ENCODE results near the gene PRR7.
A peak's percentile ranks its signal among the peaks of the same experiment; 100 is the strongest.

PRR7 gene

GRCh38 chr5:177455036-177455660 lies 8.5 kb downstream of the PRR7 start:
- CTCF ChIA-PET = interaction anchor here (0.7 to 5.1 kb wide), 33 partner anchors 9 to 341 kb away, joined by 3 to 88 read pairs (median 4); partner anchors contain the start of genes GRK6, PDLIM7 and SLC34A1
- H3K4me1 ChIP-seq (ENCODE audit: control insufficient read depth, insufficient read depth, low read length) = peaks cover 8% of the 10 kb centered on the region
- TF ChIP-seq ZNF776 (tag by site-specific recombination; IDR thresholded peaks at IDR 0.05; ENCODE audit: borderline replicate concordance) (no peak), ZNF76 (tag by site-specific recombination; IDR thresholded peaks at IDR 0.05; ENCODE audit: borderline replicate concordance, low read depth) (peak; percentile 36; the same call in 1 of the 2 replicates), ZNF10 (tag by site-specific recombination; IDR thresholded peaks at IDR 0.05) (0 out of 2 replicates have a peak, but pooled peaks have one; percentile 40), ZNF394 (tag by site-specific recombination; IDR thresholded peaks at IDR 0.05; ENCODE audit: borderline replicate concordance) (no peak), ZFP37 (tag by site-specific recombination; IDR thresholded peaks at IDR 0.05) (0 out of 2 replicates have a peak, but pooled peaks have one; percentile 18), ZNF549 (tag by site-specific recombination; IDR thresholded peaks at IDR 0.05) (no peak), ZNF404 (tag by site-specific recombination; IDR thresholded peaks at IDR 0.05) (no peak), ZBTB44 (tag by site-specific recombination; IDR thresholded peaks at IDR 0.05) (peak; percentile 48; the same call in 1 of the 2 replicates), SCRT2 (tag by site-specific recombination; IDR thresholded peaks at IDR 0.05) (peak; percentile 81), ZNF416 (tag by site-specific recombination; IDR thresholded peaks at IDR 0.05) (no peak), ZNF48 (tag by site-specific recombination; IDR thresholded peaks at IDR 0.05) (no peak), ZNF174 (tag by site-specific recombination; IDR thresholded peaks at IDR 0.05) (no peak), ZNF148 (tag by site-specific recombination; IDR thresholded peaks at IDR 0.05; ENCODE audit: borderline replicate concordance) (no peak), ZNF626 (tag by site-specific recombination; IDR thresholded peaks at IDR 0.05) (no peak), ZNF837 (tag by site-specific recombination; IDR thresholded peaks at IDR 0.05) (no peak; the same call in 1 of the 2 replicates), ZBTB10 (tag by site-specific recombination; IDR thresholded peaks at IDR 0.05) (0 out of 2 replicates have a peak, but pooled peaks have one; percentile 3), ZXDB (tag by site-specific recombination; IDR thresholded peaks at IDR 0.05) (0 out of 2 replicates have a peak, but pooled peaks have one; percentile 72), TSHZ1 (tag by site-specific recombination; IDR thresholded peaks at IDR 0.05; ENCODE audit: borderline replicate concordance) (0 out of 2 replicates have a peak, but pooled peaks have one; percentile 29), ZBTB26 (tag by site-specific recombination; optimal IDR thresholded peaks at IDR 0.05) (peak; percentile 95), HIC1 (tag by site-specific recombination; IDR thresholded peaks at IDR 0.05) (peak; percentile 66; the same call in 1 of the 2 replicates), MEIS1 (CRISPR knock-in tag; IDR thresholded peaks at IDR 0.05; ENCODE audit: borderline replicate concordance) (no peak)

More at GRCh38 chr5:177455036-177455660, 8.5 kb downstream of the PRR7 start:
- Histone ChIP-seq H3K9me3 (ENCODE audit: control insufficient read depth, insufficient read depth, low read depth, low read length) (no peaks in the 10 kb centered on the region), H3K36me3 (ENCODE audit: control insufficient read depth in 2 of 2, insufficient read depth in 1 of 2, low read length in 2 of 2) (peaks cover 0 to 34% of the 10 kb centered on the region in 2 experiments; a peak in 2 of 3 replicates), H3K4me3 (ENCODE audit: low read depth, low read length) (peak overlapping the region; percentile 69), H3K27ac (ENCODE audit: extremely low read depth, low read depth, low read length) (peak overlapping the region; percentile 89)
- POLR2A ChIA-PET = interaction anchor here (0.7 to 5.4 kb wide), 21 partner anchors 8 to 148 kb away, joined by 3 to 89 read pairs (median 5); partner anchors contain the start of genes DBN1, DDX41, DOK3 and GRK6
